H9 (cell line): ENCODE data around the gene CFAP46. TPM values are rescaled to one million over a fixed set of nuclear protein-coding genes. Genes with fewer than 3 reads are reported as not detected.

Experiments used
- DNase-seq: peaks from one replicate; pipeline ENCODE4 v3.0.0-alpha.2; 2017
- H2AFZ ChIP-seq: one replicate; pipeline ENCODE4 v1.6.1; 2013; ENCODE audit warnings: mild to moderate bottlenecking, low read length, control low read depth, moderate library complexity
- H2AK5ac ChIP-seq: 2 replicates; pipeline ENCODE4 v1.6.1; 2013; ENCODE audit warnings: low read length, control low read depth, mixed read lengths; ENCODE audit not compliant: insufficient read length
- H2BK120ac ChIP-seq: one replicate; pipeline ENCODE4 v1.6.1; 2013; ENCODE audit warnings: low read depth, mild to moderate bottlenecking, low read length, control low read depth, inconsistent platforms; ENCODE audit not compliant: poor library complexity, severe bottlenecking
- H2BK12ac ChIP-seq: 2 replicates; pipeline ENCODE4 v1.6.1; 2013; ENCODE audit warnings: low read length, control low read depth, mixed read lengths, low read depth; ENCODE audit not compliant: insufficient read length
- H2BK15ac ChIP-seq: 2 replicates; pipeline ENCODE4 v1.6.1; 2013; ENCODE audit warnings: low read depth, low read length, control low read depth
- H2BK20ac ChIP-seq: one replicate; pipeline ENCODE4 v1.6.1; 2013; ENCODE audit warnings: low read depth, mild to moderate bottlenecking, low read length, control low read depth, inconsistent platforms; ENCODE audit not compliant: poor library complexity, severe bottlenecking
- H2BK5ac ChIP-seq: 2 replicates; pipeline ENCODE4 v1.6.1; 2013; ENCODE audit warnings: low read length, control low read depth, mixed read lengths; ENCODE audit not compliant: insufficient read length
- H3K14ac ChIP-seq: 2 replicates; pipeline ENCODE4 v1.6.1; 2013; ENCODE audit warnings: low read length, control low read depth; ENCODE audit not compliant: insufficient read depth
- H3K18ac ChIP-seq: 2 replicates; pipeline ENCODE4 v1.6.1; 2013; ENCODE audit warnings: low read depth, mild to moderate bottlenecking, mixed read lengths, low read length, control low read depth; ENCODE audit not compliant: insufficient read length
- H3K23ac ChIP-seq: 2 replicates; pipeline ENCODE4 v1.6.1; 2013; ENCODE audit warnings: low read length, control low read depth, mixed read lengths, low read depth; ENCODE audit not compliant: insufficient read length
- H3K23me2 ChIP-seq: 2 replicates; pipeline ENCODE4 v1.6.1; 2013; ENCODE audit warnings: low read depth, mild to moderate bottlenecking, mixed read lengths, low read length, control low read depth; ENCODE audit not compliant: insufficient read length, poor library complexity, severe bottlenecking
- H3K27ac ChIP-seq: 2 replicates; pipeline ENCODE4 v1.5.1; 2013; ENCODE audit warnings: low read length, control low read depth, mixed read lengths, low read depth; ENCODE audit not compliant: insufficient read length
- H3K27me3 ChIP-seq: 2 replicates; pipeline ENCODE4 v1.6.1; 2013; ENCODE audit warnings: low read length, control low read depth, inconsistent platforms; ENCODE audit not compliant: insufficient read depth
- H3K4ac ChIP-seq: 2 replicates; pipeline ENCODE4 v1.6.1; 2013; ENCODE audit warnings: low read depth, mild to moderate bottlenecking, control low read depth, inconsistent platforms, low read length, moderate library complexity
- H3K4me1 ChIP-seq: 2 replicates; pipeline ENCODE4 v1.6.1; 2013; ENCODE audit warnings: low read length, control low read depth, inconsistent platforms; ENCODE audit not compliant: insufficient read depth
- H3K4me2 ChIP-seq: 2 replicates; pipeline ENCODE4 v1.6.1; 2013; ENCODE audit warnings: low read length, control low read depth, mixed read lengths; ENCODE audit not compliant: insufficient read length, insufficient read depth
- H3K56ac ChIP-seq: 2 replicates; pipeline ENCODE4 v1.6.1; 2013; ENCODE audit warnings: low read depth, mild to moderate bottlenecking, mixed read lengths, low read length, control low read depth; ENCODE audit not compliant: insufficient read length
- H3K79me1 ChIP-seq: 2 replicates; pipeline ENCODE4 v1.6.1; 2013; ENCODE audit warnings: low read depth, mild to moderate bottlenecking, moderate library complexity, low read length, control low read depth, inconsistent platforms; ENCODE audit not compliant: insufficient read depth, poor library complexity, severe bottlenecking
- H3K79me2 ChIP-seq: 2 replicates; pipeline ENCODE4 v1.6.1; 2013; ENCODE audit warnings: low read length, control low read depth, inconsistent platforms; ENCODE audit not compliant: insufficient read depth
- H3K9ac ChIP-seq: 2 replicates; pipeline ENCODE4 v1.6.1; 2013; ENCODE audit warnings: low read length, control low read depth, mixed read lengths; ENCODE audit not compliant: insufficient read length; ENCODE audit errors: extremely low read depth
- H3K9me3 ChIP-seq: one replicate; pipeline ENCODE4 v1.6.1; 2013; ENCODE audit warnings: low read depth, low read length, inconsistent platforms; ENCODE audit not compliant: control insufficient read depth
- H3T11ph ChIP-seq: one replicate; pipeline ENCODE4 v1.6.1; 2013; ENCODE audit warnings: mild to moderate bottlenecking, low read length, control low read depth, inconsistent platforms
- H4K20me1 ChIP-seq: one replicate; pipeline ENCODE4 v1.6.1; 2013; ENCODE audit not compliant: control insufficient read depth, insufficient read length, insufficient read depth
- H4K5ac ChIP-seq: 2 replicates; pipeline ENCODE4 v1.6.1; 2013; ENCODE audit warnings: low read depth, mild to moderate bottlenecking, mixed read lengths, low read length, control low read depth; ENCODE audit not compliant: insufficient read length
- H4K8ac ChIP-seq: replicated peaks from 2 replicates; pipeline ENCODE4 v1.6.1; 2013; ENCODE audit warnings: low read length, control low read depth, mixed read lengths, low read depth; ENCODE audit not compliant: insufficient read length
- H4K91ac ChIP-seq: 2 replicates; pipeline ENCODE4 v1.6.1; 2013; ENCODE audit warnings: low read depth, mild to moderate bottlenecking, moderate library complexity, mixed read lengths, low read length, control low read depth; ENCODE audit not compliant: insufficient read length
- H3K27ac Mint-ChIP-seq, 3 experiments: 2 replicates in 2 of 3; 3 replicates in 1 of 3; pipeline ENCODE4 v1.8.0; 2020 to 2021; ENCODE audit warnings: mixed read lengths in 3 of 3, mild to moderate bottlenecking in 1 of 3, moderate library complexity in 1 of 3
- H3K27me3 Mint-ChIP-seq: 2 replicates; pipeline ENCODE4 v1.8.0; 2021; ENCODE audit warnings: low read depth, mild to moderate bottlenecking, moderate library complexity, mixed read lengths
- H3K36me3 Mint-ChIP-seq, 3 experiments: 2 replicates in 2 of 3; 3 replicates in 1 of 3; pipeline ENCODE4 v1.8.0; 2020 to 2021; ENCODE audit warnings: low read depth in 3 of 3, mixed read lengths in 3 of 3; ENCODE audit not compliant: insufficient read depth in 1 of 3
- H3K4me1 Mint-ChIP-seq, 2 experiments: 2 replicates each; pipeline ENCODE4 v1.8.0; 2020; ENCODE audit warnings: mixed read lengths in 2 of 2
- H3K4me3 Mint-ChIP-seq, 2 experiments: 2 replicates in 1 of 2; 3 replicates in 1 of 2; pipeline ENCODE4 v1.8.0; 2020 to 2021; ENCODE audit warnings: mild to moderate bottlenecking in 2 of 2, mixed read lengths in 2 of 2, moderate library complexity in 1 of 2
- H3K9me3 Mint-ChIP-seq, 2 experiments: 2 replicates in 1 of 2; 3 replicates in 1 of 2; pipeline ENCODE4 v1.8.0; 2020; ENCODE audit warnings: mild to moderate bottlenecking in 2 of 2, mixed read lengths in 2 of 2, moderate library complexity in 1 of 2
- WGBS: extraction: QIAGEN DNeasy Blood & Tissue Kit; methylation state at CpG from one replicate; pipeline ENCODE4 v1.1.7; 2013; ENCODE audit warnings: missing lambda C conversion rate, low lambda C conversion rate, mixed read lengths; ENCODE audit not compliant: insufficient read length; ENCODE audit errors: extremely low coverage; 5-methylcytosine and 5-hydroxymethylcytosine counted together
- total RNA-seq: library from RNA; stranded (reverse); gene quantifications from 2 replicates; pipeline ENCODE4 v1.2.1, GENCODE V29; 2021
- TF ChIP-seq, protein P1 (sequence below): fragments of 200-600 bp; sonication (generic); conservative IDR thresholded peaks from 3 replicates; pipeline ENCODE4 v1.8.0; 2021; ENCODE audit warnings: antibody characterized with exemption, mild to moderate bottlenecking

Gene CFAP46
- total RNA-seq, 1 experiment from 2014 or later, result 3.1 TPM

GRCh38 chr10:132796846-132797245 is 145.5 kb downstream of the CFAP46 start:
- TF ChIP-seq, protein P1, sequence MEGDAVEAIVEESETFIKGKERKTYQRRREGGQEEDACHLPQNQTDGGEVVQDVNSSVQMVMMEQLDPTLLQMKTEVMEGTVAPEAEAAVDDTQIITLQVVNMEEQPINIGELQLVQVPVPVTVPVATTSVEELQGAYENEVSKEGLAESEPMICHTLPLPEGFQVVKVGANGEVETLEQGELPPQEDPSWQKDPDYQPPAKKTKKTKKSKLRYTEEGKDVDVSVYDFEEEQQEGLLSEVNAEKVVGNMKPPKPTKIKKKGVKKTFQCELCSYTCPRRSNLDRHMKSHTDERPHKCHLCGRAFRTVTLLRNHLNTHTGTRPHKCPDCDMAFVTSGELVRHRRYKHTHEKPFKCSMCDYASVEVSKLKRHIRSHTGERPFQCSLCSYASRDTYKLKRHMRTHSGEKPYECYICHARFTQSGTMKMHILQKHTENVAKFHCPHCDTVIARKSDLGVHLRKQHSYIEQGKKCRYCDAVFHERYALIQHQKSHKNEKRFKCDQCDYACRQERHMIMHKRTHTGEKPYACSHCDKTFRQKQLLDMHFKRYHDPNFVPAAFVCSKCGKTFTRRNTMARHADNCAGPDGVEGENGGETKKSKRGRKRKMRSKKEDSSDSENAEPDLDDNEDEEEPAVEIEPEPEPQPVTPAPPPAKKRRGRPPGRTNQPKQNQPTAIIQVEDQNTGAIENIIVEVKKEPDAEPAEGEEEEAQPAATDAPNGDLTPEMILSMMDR, result no peak

More at GRCh38 chr10:132796846-132797245, 145.5 kb downstream of the CFAP46 start:
- Histone ChIP-seq H2BK12ac (no peak overlapping the region), H3K4ac (no peak overlapping the region), H2BK5ac (no peak overlapping the region), H4K20me1 (no peaks in the 10 kb centered on the region), H2AFZ (no peak overlapping the region), H3K56ac (no peak overlapping the region), H3K23ac (no peak overlapping the region), H3K23me2 (no peaks in the 10 kb centered on the region), H2AK5ac (no peak overlapping the region), H4K5ac (no peak overlapping the region), H3K4me2 (no peak overlapping the region), H4K91ac (no peak overlapping the region), H3K27me3 (no peaks in the 10 kb centered on the region), H3K9ac (no peak overlapping the region), H3T11ph (no peak overlapping the region), H2BK20ac (no peak overlapping the region), H3K9me3 (no peaks in the 10 kb centered on the region), H4K8ac (no peak overlapping the region), H3K27ac (no peak overlapping the region), H3K4me1 (no peaks in the 10 kb centered on the region), H2BK15ac (no peak overlapping the region), H3K14ac (no peak overlapping the region), H3K79me2 (no peaks in the 10 kb centered on the region), H3K79me1 (no peaks in the 10 kb centered on the region), H2BK120ac (no peak overlapping the region), H3K18ac (no peak overlapping the region)
- Mint-ChIP-seq H3K27ac (no peak overlapping the region), H3K4me1 (no peaks in the 10 kb centered on the region), H3K36me3 (no peaks in the 10 kb centered on the region; a peak in 2 of 7 replicates), H3K27me3 (peaks cover 10% of the 10 kb centered on the region), H3K9me3 (peaks cover 0 to 4% of the 10 kb centered on the region in 2 experiments; a peak in 3 of 5 replicates), H3K4me3 (no peak overlapping the region)
- DNase-seq, result no peak
- WGBS, result no CpG with 5 or more reads among the region's 21 CpGs
